HG03095 (cell line): Measurements from ENCODE around the gene CSH2.
"Not testable (repeated sequence)": the region's sequence is repeated elsewhere in the genome, so short reads cannot be mapped to it uniquely, and the experiment has no call there.

ENCODE experiments used
- ATAC-seq: cut with Tn5 transposase; IDR thresholded peaks from one replicate; pipeline ENCODE4 v1.9.1; 2021; ENCODE audit warnings: moderate library complexity; ENCODE audit not compliant: unreplicated experiment

CSH2 gene

GRCh38 chr17:63896524-63897354 is 23.3 kb upstream of the CSH2 start, which contains the start of gene CSH1:
Gene CSH1, minus strand, starts transcription at chr17:63896574. Its CDS starts 63 bp downstream, at chr17:63896511.
- peak; percentile 60 for ATAC-seq

GRCh38 chr17:63894821-63895220 is 21.3 kb upstream of the CSH2 start:
- ATAC-seq = not testable (repeated sequence)

- not testable (repeated sequence) for ATAC-seq
Measured at GRCh38 chr17:63894021-63894420, 20.5 kb upstream of the CSH2 start.

- ATAC-seq = not testable (repeated sequence)
Measured at GRCh38 chr17:63892316-63893037, 19.0 kb upstream of the CSH2 start.

GRCh38 chr17:63889026-63889848 is 15.8 kb upstream of the CSH2 start:
- ATAC-seq = not testable (repeated sequence)

- ATAC-seq = not testable (repeated sequence)
Measured at GRCh38 chr17:63885119-63885518, 11.6 kb upstream of the CSH2 start.

GRCh38 chr17:63882626-63883126 is 9.2 kb upstream of the CSH2 start:
- ATAC-seq = not testable (repeated sequence)

GRCh38 chr17:63881935-63882601 is 8.6 kb upstream of the CSH2 start, which contains the start of gene GH2:
Gene GH2, minus strand, starts transcription at chr17:63881944. Its CDS starts 143 bp downstream, at chr17:63881801.
- ATAC-seq = no peak

- ATAC-seq = not testable (repeated sequence)
Measured at GRCh38 chr17:63881337-63881736, 7.9 kb upstream of the CSH2 start.

GRCh38 chr17:63880706-63881105 is 7.2 kb upstream of the CSH2 start:
- no peak for ATAC-seq

- not testable (repeated sequence) for ATAC-seq
Measured at GRCh38 chr17:63878413-63878812, 4.9 kb upstream of the CSH2 start.

- not testable (repeated sequence) for ATAC-seq
Measured at GRCh38 chr17:63874693-63875092, 1.2 kb upstream of the CSH2 start.

- ATAC-seq = not testable (repeated sequence)
Measured at GRCh38 chr17:63874061-63874626, 667 bp upstream of the CSH2 start.

- not testable (repeated sequence) for ATAC-seq
Measured at GRCh38 chr17:63871646-63872365, 1.7 kb downstream of the CSH2 start.

- not testable (repeated sequence) for ATAC-seq
Measured at GRCh38 chr17:63870292-63870665, 3.2 kb downstream of the CSH2 start.

- ATAC-seq = not testable (repeated sequence)
Measured at GRCh38 chr17:63869491-63870291, 3.8 kb downstream of the CSH2 start.

- ATAC-seq = not testable (repeated sequence)
Measured at GRCh38 chr17:63866625-63867024, 6.9 kb downstream of the CSH2 start.

GRCh38 chr17:63859257-63859656 is 14.2 kb downstream of the CSH2 start:
- ATAC-seq = no peak
